IPS DF 4.7 (cell line): Measurements from ENCODE around the gene ATP2B2.

ENCODE experiments used
- DNase-seq: peaks from one replicate; pipeline ENCODE4 v3.0.0-alpha.2; 2013; ENCODE audit warnings: low spot score; ENCODE audit errors: extremely low read depth

The ATP2B2 gene

DNA sequence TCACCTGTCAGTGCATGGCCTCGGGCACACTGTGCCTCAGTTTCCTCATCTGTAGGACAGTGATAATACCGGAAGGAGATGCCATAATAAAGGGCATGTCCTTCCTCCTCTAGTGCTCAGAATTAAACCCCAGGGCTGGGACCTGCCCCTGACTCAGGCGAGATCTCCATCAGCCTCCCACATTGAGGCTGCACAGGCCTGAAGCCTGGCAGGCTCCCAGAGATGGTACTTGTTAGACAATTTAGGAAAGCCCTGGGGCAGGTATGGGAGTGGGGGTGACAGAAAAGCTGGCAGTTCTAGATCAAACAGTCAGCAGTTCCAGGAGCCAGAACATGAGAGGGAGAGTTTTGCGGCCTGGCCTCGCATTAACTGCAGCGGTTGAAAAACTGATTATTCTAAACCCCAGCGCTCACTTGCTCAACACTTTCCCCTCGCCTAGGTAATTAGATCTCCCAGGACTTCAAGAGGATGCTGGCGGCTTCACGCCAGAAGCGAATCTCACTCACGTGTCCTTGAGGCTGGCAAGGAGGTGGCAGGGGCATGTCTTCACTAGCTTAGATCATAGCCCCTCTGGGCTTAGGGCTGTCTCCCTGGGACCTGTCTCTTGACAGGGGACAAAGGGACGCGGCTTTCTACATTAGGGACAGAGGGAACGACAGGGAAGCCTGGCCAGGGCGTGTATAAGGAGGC is 73.1 kb downstream of the ATP2B2 start:
- no peak for DNase-seq

DNA sequence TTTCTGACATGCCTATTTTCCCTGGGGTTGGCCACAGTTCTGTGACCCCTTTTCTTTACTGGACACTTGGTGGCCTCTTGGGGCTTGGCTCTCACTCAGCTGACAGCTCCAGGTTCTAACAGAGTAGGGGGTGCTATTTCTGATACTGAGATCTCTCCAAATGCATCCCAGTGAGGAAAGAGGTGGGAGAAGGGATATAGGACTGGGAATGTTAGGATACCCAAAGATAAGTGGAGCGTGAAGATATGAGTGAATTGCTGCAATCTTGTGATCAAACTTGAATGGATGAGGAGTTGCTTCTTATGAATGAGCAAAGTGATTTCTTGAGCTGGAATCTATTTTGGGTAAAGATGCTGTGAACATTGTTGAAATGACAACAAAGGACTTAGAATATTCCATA is 74.6 kb downstream of the ATP2B2 start:
- no peak for DNase-seq

DNA sequence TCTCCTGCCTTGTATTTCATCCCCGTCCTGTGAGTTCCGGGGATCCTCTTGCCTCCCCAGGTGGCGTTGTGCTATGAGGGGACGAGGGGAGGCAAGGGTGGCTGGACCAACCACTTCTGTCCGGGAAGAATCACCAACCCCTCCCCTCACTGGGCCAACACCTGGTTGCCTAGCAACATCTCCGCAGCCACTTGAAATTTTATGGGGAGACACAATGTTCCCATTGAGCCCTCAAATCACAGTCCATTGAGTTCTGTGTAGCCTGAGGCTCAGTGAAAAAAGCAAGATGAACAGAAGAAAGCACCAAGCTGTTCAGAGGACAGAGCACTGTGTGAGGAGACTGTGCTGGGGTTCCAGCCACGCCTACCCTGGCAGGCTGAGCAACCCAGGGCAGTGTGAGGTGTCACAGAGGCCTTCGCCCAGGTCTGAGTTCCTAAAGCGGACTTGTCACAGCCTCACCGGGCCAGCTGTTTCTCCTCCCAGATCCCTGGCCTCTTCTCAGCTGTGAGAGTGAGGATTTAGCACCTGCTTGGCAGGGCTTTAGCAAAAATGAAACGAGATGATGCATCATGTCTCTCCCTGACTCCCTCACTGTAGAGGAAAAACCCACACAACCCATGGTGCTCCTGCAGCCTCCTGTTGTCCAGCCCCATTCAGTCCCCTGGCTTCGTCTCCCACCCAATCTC is 76.8 kb downstream of the ATP2B2 start:
- no peak for DNase-seq

DNA sequence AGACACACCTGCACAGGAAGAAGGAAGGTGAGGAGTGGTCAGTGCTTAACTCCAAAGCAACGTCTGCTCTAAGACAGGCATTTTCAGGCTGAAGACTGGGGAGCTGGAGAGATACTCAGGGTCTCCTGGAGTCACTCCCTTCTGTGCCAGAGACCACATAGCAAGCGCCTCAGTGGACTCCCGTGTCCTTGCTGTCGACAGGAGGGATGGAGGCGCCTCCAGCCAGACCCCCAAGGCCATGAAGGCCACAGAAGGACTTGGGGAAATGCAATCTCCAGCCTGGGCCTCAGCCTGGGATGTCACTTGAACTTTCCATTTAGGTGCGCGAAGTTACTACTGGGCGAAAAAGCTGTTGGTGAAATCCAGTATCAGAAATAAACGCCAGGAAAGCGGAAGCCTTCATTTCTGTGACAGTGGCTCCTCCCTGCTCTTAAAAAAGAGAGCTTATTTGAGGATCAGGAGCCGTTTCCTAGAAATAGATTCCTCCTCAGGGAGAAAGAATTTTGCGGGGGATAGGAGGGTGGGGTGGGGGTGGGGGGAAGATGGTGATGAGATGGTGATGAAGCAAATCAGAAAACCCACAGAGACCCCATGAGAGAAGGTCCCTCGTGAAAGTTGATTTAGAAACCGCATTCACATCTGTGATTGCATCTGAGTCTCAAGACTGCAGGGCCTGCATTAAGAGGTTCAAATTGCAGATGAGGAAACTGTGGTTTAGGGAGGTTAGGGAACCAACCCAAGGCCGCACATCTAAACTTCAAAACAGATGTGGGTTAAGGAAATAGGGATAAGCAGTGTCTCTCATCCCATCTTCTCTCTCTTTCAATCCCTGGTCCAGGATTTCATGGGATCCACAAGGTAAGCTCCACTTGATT is 78.8 kb downstream of the ATP2B2 start:
- DNase-seq: no peak

DNA sequence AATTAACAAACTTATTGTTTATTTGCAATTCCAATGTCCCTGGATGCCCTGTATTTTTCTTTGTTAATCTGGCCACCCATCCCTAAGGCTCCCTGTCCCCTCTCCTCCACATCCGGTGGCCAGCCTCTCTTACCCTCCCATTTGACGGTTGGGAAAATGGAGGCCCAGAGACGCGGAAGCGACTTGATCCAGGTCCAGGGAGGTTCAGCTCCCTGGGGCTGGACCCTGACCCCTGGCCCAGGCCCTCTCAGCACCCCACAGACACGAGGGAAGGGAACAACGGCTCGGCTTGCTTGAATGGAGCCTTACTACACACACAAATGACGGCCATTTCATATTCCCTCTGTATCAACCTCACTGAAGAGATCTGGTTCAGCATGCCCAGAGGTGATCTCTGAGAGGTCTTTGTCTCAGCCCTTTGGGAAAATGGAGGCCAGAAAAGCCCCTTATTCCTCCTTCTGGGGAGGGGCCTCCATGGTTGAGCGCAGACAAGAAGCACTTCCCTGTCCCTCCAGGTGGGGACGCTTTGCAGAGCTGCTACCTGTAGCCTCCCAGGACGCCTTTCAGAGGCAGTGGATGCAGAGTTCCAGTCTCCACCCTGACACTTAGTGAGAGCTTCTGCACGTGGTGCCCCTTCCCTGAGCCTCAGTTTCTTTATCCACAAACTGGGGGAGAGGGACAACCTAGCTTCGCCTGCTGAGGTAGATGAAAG is 82.1 kb downstream of the ATP2B2 start:
- peak; percentile 11 for DNase-seq

DNA sequence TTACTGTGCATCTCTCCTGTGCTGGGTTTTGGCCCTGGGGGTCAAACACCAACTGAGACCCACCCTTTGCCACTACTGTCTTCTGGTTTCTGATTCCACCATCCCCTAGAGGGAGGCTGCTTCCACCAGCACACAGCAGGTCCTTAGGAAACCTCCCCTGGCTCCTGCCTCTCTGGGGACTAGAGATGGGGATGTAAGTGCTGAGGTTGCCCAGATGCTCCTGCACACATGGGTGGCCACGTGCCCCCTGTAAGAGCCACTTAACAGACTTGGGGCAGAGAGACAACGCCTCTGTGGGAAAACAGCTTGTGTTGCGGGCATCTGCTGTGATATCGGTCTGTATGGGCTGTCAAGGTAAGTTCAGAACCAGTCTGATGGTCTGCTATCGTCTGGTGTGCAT is 83.4 kb downstream of the ATP2B2 start:
- no peak for DNase-seq

DNA sequence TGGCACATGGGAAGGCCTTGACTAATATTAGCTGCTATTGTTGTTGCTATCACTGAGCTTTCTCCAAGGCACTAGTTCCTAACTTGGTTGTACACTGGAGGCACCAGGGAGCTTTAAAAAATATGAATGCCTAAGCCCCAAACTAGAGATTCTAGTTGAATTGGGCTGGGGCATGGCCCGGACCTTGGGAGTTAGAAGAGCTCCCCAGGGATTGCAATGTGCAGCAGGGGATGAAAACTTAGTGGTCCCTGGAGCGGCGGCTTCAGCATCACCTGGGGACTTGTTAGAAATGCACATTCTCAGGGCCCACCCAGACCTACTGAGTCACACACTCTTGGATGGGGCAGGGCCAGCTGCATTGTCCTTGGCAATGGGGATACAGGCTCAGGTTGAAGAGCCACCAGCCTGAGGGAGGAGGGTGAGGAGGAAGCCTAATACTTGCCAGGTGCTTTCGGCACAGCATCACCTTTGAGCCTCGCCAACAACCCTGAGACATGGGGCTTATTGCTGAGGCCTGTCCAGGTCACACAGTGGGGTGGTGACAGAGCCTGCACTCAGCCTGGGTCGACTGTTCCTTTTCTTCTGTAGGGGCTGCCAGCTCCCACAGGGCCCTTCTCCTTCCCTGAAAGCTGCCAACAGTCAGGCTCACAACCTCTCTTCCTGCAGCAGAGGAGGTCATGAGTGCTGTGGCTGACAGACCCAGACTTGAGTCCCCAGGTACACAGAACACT is 84.5 kb downstream of the ATP2B2 start:
- no peak for DNase-seq

DNA sequence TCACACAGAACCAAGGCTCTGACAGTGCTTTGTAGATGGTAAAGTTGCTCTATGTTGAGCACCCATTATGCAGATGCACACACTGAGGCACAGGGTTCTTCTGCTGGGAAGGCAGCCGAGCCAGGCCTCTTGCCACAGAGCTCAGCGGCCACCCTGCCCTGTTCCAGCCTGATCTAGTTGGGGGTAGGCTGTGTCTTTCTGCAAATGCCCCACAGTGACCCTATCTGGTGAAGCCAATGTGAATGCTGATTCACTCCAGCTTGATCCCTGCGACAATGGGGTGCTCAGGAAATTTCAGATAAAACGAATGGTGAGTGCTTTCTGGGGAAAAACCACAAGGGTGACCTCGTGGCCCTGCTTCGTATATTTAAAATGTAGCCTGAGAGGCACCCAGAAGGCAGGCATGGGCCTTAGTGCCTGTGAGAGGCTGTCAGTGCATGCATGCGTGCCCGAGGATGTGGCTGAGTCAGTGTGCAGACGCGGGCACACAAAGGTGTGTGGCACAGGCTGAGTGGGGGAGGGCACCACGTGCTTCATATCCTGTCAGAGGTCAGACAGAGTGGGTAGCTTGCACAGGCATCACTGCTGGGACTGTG is 85.7 kb downstream of the ATP2B2 start:
- DNase-seq: no peak

DNA sequence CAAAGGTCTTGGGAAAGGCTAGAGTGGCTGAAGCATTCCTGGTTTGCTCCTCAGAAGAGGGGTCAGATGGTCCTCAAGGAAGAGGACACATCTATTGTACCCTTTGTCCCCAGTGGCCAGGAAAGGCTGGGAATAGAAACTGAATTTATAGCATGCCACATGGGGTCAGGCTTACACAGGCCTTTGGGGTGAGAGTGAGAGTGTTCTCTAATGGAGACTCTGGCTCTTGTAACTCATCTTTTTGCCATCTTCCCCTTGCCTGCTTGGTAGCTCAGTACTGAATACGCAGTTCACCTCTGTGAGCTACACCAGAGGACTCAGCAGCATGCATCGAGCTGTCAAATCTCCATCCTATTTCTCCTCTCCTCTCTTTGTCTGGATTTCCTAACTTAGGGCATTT is 87.5 kb downstream of the ATP2B2 start:
- no peak for DNase-seq

DNA sequence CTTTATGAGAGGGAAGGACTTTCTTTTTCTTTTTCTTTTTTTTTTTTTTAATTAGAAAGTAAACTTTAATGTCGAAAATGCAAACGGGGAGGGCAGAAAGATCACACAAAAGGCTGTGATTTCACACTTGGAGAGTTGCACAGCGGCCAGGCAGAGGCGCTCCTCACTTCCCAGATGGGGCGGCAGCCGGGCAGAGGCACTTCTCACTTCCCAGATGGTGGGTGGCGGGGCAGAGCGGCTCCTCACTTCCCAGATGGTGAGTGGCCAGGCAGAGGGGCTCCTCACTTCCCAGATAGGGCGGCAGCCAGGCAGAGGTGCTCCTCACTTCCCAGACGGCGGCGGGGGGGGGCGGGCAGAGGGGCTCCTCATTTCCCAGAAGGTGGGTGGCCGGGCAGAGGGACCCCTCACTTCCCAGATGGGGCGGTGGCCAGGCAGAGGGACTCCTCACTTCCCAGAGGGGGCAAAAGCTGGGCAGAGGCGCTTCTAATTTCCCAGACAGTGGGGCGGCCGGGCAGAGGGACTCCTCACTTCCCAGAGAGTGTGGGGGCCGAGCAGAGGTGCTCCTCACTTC is 88.6 kb downstream of the ATP2B2 start:
- DNase-seq: no peak

DNA sequence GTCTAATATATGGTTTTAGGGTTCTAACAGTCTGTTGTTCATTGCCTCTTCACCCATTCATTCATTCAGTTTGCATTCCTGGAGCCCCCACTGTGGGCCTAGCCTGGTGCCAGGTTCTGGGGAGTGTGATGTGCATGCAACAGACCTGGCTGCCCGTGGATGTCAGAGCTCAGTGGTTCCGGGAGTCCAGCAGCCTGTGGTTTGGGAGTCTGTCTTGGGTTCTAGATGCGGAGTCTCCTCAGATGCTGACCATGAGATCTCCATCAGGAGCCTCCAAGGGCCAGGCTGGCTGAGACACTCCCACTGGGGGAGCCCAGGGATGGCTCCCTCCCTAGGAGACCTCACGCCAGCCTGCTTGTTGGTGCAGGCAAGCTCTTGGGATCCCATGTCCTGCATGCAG is 92.3 kb downstream of the ATP2B2 start:
- no peak for DNase-seq

DNA sequence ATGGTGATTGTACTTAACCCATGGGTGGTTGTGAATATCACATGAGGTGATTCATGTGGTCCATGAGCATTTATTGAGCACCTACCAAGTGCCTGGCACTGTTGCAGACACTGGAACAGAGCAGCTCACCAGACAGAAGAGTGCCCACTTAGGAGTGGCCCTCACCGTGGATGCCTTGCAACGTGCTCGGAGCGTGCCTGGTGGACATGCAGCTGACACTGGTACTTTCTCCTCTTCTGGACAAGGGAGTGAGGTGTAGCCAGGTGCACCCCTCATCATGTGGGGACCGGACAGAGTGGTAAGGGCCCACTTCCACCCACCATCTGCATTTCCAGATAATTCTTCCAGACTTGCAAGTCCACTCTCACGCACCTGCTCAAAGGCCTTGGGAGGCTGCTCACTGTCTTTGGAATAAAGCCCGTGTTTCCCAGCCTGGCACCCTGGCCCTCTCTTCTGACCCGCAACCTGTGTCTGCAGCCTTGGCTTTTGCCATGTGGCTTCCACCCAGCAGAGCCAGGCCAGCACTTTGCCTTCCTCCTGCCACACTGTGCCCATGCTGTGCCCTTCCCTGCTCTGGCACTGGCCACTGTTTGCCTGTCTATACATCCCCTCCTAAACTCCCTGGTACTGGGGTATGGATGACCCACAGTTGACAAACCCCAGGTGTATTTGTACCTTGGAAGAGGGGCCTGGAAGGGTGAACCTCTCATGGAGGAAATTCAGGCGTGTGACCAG is 93.6 kb downstream of the ATP2B2 start:
- DNase-seq: no peak

DNA sequence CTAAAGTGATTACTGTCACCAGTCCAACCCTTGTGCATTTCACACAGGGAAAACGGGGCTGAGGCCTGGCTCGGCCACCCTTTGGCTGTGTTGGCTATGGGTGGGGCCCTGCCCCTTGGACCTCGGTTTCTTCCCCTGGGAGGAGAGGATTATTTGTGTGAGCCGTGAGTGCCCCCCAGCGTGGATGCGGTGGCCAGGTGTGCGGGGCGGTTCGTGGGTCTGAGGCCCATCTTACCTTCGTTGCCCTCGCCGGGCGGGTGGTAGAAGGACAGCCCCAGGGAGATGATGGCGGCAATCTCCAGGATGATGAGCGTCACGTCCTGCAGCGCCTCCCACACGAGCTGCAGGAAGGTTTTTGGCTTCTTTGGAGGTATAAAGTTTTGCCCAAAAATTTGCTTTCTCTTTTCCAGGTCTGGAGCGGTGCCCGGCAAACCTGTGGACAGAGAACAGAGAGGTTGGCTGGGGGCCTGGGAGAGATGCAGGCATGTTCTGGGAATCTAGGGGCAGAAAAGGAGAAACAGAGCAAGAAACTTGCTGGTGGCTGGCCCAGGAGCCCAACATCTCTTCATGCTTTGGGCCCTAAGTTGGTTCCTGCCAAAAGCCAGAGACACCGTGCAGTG is 94.9 kb downstream of the ATP2B2 start:
- no peak for DNase-seq

DNA sequence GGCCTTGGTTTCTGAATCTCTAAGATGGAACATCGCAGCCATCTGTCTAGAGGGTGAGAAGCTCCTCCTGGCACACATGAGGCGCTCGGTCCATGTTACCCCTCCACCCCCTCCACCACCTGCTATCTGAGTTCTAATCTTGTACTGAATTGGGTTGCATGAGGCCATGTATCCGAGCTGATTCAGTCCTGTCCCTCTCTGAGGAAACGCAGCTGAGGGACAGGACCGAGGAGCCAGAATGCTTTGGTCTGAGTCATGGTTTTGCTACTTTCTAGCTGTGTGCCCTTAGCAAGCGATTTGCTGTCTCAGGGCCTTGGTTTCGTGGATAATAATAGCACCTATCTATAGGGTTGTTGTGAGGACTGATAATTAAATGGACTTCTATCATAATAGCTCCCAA is 96.7 kb downstream of the ATP2B2 start:
- DNase-seq: no peak

DNA sequence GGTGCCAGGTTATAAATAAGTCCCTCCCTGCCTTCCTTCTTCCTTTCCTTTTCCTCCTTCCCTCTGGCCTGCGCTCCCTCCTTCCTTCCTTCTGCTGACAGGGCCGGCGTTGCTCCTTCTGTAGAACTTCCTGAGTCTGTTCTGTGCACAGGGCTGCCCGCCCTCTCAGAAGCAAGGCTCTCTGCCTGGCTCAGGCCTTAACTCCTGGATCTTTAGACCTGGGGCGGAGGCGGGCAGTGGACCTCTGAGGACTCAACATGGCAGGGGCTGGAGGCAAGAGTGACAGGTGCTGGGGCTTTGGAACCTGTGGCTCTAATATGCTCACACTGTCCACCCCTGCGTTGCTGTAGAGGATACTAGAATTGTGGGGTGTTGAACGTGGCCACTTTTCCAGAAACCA is 98.0 kb downstream of the ATP2B2 start:
- DNase-seq: no peak

DNA sequence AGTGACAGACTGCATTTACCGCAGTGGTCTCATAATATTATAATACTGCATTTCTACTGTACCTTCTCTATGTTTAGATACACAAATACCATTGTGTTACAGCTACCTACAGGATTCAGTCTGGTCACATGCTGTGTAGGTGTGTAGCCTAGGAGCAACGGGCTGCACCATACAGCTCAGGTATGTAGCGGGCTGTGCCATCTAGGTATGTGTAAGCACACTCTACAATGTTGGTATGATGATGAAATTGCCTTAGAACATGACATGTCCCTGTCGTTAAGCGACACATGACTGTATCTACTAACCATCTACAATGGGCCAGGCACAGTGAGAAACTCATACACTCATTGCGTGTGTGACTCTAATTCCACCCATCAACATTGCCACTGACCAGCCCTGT is 99.0 kb downstream of the ATP2B2 start:
- DNase-seq: no peak

DNA sequence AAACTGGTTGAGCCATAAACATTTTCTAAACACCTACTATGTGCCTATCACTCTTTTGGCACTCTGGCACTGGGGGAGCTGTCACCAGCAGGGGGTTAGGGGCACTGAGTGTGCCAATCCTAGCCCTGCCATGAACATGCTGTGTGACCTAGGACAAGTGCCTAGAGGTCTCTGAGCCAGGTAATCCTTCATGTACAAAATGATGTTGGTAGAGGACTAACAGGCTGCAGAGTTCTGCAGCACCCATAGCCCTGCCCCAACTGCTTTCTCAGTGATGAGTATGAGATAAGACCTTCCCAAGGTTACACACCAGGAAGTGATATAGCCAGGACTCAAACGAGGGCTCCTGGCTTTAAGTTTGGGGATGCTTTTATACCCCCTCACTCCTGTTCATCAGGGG is 99.6 kb downstream of the ATP2B2 start:
- no peak for DNase-seq

DNA sequence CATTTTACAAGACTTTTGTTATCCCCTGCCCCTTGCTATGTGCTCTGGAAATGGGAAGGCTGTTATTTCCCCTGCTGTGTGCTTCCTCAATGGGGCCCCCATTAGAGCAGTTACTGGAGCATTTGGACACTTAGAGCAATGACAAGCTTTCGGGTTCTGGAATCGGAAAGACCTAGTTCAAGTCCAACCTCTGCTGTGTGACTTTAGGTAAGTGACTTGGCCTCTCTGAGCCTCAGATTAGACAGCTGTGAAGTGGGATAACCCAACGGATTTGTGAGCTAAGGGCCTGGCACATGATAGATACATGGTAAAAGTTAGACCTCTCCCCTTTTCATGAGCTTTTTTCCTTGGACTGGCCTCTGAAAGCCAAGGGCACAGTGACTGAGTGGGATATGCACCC is 100.5 kb downstream of the ATP2B2 start:
- no peak for DNase-seq

DNA sequence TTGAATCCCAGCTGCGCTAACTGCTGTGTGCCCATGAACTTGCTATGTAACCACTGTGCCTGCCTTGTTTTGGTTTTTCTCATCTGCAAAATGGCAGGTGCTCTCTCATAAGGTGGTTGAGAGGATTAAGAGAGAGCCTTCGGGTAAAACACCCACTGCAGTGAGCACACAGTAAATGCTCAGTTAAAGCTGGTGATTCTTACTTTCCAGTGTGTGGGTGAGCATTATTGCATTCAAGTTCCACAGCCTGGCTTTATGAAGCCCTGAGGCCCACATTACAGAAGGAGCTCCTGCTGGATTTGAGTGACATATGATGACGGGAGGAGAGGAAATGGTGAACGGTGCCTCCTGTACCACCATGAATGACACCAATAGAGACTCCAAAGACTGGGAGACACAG is 101.0 kb downstream of the ATP2B2 start:
- no peak for DNase-seq
